Erythroblast (primary cell): ENCODE results near the gene PHLDB1.

ENCODE experiments used
- DNase-seq, 2 experiments: peaks; one replicate each; lab custom pipeline; 2025; lab: John Stamatoyannopoulos, UW
- GATA1 ChIP-seq: IDR thresholded peaks from 2 replicates; pipeline ENCODE4 v1.6.1; 2011; ENCODE audit warnings: low read depth, mild to moderate bottlenecking, control low read depth, low read length, moderate library complexity
- POLR2A ChIP-seq: IDR thresholded peaks from 2 replicates; pipeline ENCODE4 v1.6.1; 2011; ENCODE audit warnings: mild to moderate bottlenecking, low read length

The PHLDB1 gene

DNA sequence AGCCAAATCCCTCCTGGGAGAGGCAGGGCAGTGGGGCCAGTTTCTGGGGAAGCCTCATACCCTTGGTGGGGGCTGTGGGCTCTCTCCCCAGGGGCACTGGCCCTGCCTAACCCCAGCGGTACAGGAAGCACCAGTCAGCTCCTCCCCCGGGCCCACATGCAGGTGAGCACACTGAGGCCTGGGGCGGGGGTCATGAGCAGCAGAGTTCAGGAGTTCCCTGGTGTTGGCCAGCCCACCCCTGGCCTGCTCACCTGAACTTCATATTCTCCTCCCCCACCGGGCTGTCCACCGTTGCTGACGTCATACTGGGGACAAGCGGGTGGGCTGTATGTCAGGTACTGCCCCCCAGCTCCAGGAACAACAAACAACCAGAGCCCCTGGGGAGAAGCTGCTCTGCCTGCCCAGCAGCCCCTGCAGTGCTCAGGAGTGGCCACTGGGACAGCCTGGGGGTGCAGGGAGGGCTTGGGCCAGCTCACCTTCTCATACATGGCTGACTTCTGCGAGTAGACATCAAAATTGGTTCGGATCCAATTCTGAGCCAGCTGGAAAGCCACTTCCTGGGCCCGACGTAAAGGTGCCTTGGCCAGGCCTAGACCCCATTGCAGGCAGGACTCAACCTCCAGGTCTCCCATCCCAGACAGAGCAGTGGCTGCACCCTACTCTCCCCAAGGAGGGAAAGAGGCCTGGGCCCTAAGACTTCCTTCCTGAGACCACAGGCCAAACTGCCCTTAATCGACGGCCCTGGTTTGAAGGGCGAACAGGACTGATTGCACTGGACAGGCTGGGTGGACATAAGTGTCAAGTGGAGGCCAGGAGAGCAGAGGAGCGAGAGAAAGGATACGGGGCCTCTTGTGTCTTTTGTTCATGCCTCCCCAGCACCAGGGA lies 51.3 kb downstream of the PHLDB1 start:
- TF ChIP-seq POLR2A (no peak), GATA1 (no peak)
- DNase-seq: no peak

DNA sequence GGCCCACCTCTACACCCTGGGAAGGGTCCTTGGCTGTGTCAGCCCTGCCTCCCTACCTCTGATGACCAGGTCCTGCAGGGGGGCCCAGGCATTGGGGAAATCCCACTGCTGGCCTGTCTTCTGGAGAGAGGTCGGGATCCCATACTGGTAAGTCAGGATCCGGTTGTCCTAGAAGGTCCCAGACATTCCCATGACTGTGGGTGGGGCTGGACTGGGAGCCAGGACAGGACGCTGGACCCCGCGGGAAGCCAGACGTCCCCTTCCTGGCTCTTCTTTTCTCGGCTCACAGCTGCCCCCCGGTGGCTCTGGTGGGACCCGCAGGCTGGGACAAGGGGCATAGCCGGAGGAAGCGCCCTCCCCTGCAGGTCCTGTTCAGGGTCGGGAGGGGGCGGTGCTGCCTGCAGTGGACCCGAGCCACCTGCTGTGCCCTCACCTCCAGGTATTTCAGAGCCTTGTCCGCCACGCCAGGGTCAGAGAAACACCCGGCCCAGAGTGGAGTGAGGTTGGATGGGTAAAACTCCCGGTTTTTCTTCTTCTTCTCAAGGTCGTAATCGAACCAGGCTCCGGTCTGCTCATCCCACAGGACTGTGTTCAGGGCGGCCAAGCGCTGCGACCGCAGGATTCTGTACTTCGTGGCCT lies 52.0 kb downstream of the PHLDB1 start:
- DNase-seq: peak; percentile 78 to 84
- no peak for TF ChIP-seq GATA1
- TF ChIP-seq POLR2A: no peak

DNA sequence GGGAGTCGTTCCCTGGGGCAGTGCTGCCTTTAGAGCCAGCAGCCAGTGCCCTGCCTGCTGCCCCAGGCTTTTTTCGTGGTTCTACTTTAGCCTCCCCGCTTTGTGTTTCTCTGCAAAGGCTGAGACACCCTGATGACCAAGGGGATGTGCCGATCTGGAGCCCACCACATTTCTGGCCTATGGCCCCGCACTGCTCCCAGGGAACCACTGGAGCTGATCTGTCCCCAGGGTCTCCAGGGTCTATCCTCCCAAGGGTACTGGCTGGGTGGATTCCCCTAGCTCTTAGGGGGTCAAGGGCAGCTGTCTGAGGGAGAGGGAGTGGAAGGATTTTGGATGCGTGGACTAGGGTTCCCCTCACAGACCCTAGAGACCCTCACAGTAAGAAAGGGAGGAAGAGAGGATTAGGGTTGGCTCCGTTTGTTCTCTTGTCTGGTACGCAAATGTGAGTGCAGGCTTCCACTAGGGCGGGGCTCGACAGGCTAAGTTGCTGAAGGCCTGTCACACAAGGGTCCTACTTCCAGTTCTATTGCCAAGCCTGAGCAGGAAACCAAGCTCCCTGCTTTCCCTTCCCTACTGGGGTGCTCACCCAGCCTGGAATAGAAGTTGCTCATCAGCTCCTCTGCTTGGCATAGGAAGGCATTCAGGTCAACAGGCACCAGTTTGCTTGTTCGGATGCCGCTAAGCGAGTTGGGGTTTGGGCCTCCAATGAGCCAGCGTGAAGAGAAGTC lies 52.7 kb downstream of the PHLDB1 start:
- no peak for TF ChIP-seq GATA1
- TF ChIP-seq POLR2A: no peak
- no peak for DNase-seq

DNA sequence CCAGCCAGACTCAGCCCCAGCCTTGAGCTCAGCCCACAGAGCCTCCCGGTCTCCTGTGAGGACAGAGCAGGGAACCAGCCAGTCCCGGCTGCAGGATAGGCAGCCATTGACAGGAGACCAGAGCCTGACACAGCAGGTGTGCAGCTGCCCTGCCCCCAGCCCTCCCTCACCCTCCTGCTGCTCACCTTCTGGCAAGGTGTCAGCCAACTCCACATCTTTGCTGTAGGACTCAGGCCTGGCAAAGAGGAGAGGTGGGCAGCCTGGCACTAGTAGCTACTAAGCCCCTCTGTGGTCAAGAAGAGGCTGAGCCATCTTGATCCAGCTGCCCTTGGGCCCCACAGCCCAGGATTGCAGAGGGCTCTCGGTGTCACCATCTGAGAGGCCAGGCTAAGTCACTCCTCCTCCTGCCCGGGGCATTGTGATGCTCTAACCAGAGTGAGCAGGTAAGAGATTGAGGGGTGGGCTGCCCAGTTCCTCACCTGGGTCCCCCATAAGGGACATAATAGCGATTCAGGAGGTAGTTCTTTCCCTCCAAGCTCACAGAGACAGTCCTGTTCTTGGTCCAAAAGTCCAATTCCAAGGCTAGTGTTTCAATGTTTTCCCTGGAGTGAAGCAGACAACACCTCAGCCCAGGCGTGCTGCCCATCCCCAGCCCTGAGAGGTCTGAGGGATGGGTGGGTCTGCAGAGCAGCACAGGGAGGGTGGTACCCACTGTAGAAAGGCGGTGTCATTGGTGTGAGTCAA lies 53.4 kb downstream of the PHLDB1 start:
- DNase-seq: no peak
- TF ChIP-seq POLR2A (no peak), GATA1 (no peak)

DNA sequence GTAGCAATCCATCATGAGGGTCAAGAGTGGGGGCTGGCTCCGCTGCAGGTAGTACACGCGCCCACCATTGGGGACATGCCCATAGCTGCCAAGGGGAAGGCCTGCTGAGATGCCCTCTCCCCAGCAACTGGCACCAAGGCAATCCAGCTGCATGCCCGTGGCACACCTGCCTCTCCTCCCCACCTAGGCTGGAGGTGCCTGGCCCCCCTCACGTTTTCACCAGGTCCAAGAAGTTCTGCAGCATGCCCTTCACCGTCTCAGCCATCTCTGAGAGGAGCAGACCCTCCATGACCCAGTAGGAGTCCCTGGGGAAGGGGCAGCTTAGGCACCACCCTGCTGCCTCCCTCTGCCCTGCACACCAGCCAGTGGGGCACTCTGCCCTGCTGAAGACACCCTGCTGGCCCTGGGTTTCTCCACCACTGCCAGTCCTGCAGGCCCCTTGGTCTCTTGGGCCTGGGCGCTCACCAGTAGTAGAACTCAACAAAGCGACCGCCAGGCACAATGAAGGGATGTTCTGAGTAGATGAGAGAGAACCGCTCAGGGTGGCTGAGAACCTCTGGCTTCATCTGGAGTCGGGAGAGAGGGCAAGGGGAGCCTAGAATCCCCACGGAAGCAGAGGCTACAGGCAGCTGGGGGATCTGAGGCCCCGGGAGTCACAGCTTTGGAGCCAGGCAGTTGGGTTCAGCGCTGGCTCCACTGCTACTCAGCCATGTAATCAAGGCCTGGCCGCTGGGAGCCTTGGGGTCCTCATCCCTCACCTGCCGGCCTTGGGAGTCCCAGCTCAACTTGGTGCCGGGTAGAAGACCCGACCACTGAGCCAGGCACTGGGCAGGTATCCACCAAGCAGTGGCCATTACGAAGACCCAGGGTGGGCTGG lies 54.2 kb downstream of the PHLDB1 start:
- TF ChIP-seq GATA1 (no peak), POLR2A (no peak)
- DNase-seq: no peak

DNA sequence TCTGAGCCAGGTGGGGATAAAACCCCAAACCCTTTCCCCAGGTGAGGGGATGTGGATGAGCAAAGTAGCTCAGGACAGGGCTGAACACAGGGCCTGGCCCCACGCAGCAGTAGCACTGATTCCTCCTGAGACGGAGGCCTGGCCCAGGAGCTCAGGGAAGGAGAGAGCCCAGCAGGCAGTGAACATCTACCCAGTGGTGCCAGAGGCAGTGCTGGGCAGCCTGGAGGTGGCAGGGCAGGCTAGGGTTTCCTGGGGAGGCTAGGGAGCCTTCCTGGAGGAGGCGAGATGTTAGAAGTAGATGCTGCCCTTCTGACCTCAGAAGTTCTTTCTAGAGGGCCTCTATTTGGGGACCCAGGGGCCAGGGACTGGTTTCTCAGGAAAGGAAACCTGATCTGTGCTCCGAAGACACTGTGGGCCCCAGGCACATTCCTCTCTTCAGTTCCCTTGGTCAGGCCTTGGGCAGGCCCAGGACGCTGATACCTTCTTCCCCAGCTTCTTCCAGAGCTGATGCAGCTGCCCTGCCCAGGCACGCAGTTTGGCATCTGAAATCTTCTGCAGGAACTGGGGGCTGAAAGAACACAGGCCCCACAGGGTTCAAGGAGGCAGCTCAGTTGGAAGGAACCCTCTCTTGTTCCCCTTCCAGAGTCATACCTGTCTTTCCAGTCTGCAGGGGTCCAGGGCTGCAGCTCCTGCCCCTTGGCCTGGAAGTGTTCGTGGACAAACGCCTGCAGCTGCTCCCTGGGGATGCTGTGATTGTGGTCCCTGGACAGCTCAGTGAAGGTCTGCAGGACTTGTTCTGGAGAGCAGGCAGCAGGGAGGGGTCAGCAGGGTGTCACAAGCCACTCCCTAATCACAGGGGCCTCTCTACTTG lies 55.2 kb downstream of the PHLDB1 start:
- TF ChIP-seq POLR2A: no peak
- no peak for TF ChIP-seq GATA1
- no peak for DNase-seq

DNA sequence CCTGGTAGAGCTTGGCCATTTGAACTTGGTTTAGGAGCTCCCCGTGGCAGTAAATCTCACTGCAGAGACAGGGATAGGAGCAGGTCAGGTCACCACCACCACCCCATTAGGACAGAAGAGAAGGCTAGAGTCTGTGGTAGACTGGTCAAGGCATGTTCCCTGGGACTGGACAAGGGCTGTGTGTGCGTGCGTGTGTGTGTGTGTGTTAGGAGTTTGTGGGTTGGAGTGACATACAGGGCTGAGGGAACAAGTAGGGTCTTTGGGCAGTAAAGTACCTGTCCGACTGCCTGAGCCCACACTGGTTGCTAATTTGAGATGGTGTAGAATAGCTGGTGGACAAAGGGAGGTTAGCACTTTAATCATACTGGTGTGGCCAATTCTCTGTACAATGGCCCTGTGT lies 56.0 kb downstream of the PHLDB1 start:
- TF ChIP-seq POLR2A: no peak
- no peak for TF ChIP-seq GATA1
- DNase-seq: no peak

DNA sequence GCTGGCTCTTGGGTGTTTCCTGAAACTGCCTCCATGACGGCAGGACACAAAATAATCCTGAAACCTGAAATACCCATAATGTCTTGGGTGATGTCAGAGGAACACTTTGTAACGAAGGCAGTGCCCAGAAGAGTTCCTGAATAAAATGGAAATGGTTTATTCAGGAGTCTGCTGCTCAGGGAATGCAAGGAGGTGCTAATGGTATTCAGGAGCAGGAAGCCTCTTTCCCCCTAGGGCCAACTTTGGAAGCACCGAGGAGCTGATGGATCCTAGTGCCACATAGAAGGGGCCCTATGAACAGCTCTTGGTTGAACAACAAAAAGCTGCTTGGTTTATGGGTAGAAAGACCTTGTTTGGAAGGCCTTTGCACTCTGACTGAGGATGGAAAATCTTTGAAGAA lies 56.5 kb downstream of the PHLDB1 start:
- no peak for TF ChIP-seq POLR2A
- TF ChIP-seq GATA1: no peak
- no peak for DNase-seq

DNA sequence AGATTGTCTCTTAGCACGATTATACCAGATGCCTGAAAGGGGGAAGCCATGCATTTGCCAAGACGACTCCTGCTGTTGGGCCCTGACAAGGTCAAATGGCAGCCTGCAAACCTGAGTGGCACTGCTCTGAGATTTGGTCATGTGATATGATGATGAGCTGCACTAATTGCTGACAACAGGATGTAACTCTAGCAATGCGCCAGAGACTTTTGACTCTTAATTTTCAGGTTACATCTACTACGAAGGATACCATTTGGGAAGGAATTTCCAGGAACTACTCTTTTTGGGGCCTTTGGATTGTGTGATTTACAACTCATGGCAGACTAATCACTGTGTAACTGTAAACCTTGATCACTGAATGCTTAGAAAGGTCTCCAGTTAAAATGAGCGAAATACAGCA lies 59.0 kb downstream of the PHLDB1 start:
- TF ChIP-seq GATA1 (no peak), POLR2A (no peak)

DNA sequence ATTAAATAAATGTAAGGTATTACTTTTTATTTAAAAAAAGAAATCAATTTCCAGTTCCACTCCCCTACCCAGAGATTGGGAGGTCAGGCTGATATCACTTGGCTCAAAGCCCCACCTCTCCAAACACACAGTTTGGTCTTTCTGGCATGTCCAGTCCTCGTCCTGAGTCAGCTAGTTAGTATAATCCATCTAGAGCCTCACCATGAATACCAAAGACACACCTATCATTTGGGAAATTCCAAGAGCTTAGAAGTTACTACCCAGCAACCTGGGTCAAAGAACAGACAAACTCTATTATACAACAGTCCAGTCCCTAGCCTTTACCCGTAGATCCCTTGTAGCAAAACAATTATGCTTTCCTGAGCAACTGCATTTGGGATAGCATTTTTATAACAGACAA lies 62.6 kb downstream of the PHLDB1 start:
- no peak for DNase-seq
- TF ChIP-seq POLR2A: no peak

More for the DNA sequence above, 59.0 kb downstream of the PHLDB1 start:
- DNase-seq: no peak

DNA sequence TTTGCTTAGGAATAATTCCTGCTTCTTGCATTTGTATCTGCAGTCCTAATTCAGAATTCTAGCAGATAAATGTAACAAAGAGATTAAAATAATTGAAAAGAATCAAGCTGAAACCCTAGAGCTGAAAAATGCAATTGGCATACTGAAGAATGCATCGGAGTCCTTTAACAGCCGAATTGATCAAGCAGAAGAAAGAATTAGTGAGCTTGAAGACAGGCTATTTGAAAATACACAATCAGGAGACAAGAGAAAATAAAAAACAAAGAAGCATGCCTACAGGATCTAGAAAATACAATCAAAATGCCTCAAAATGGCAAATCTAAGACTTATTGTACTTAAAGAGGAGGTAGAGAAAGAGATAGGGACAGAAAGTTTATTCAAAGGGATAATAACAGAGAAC lies 63.8 kb downstream of the PHLDB1 start:
- TF ChIP-seq GATA1 (no peak), POLR2A (no peak)
- DNase-seq: no peak

DNA sequence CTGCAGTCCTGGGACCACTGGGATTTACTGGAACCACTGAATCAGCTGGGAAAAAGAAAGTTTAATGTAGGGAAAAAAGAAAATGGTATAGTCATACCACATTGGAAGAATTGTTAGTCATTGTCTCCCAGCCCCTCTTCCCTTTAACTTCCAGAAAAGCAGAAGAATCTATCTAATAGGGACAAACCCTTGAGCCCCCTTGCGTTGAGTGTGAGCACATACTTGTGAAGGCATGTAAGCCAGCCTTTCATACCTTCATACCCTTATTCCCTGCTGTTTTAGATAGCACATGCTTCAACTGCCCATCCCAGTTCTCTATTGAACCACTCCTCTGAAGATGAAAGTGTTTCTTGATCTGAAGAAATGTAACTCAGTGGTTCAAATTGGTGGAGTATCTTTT lies 65.4 kb downstream of the PHLDB1 start:
- no peak for DNase-seq

More for the DNA sequence above, 65.4 kb downstream of the PHLDB1 start:
- TF ChIP-seq GATA1 (no peak), POLR2A (no peak)
